ENCODE measurements around the gene SELENON. TPM values are rescaled to one million over a fixed set of nuclear protein-coding genes. Genes with fewer than 3 reads are reported as not detected.

SELENON gene
- total and polyA plus RNA-seq, 2 of the 13 experiments (the other 11 are each of a cell fraction or from before 2014, with no cell fraction given) = 3.8 to 8.0 TPM

GRCh38 chr1:25826571-25826970 lies 26.6 kb downstream of the SELENON start:
- WGBS (ENCODE audit: low lambda C conversion rate) = 97% methylated on average over 6 of the region's 10 CpGs
- peaks cover 12% of the 10 kb centered on the region for H3K79me2 ChIP-seq (ENCODE audit: insufficient read depth, low read length)
- no peak for TF ChIP-seq ZNF747 (CRISPR knock-in tag; IDR thresholded peaks at IDR 0.05; ENCODE audit: borderline replicate concordance)
- TF ChIP-seq NFATC3 (CRISPR knock-in tag; IDR thresholded peaks at IDR 0.05) = no peak
- no peak for TF ChIP-seq EEA1 (CRISPR knock-in tag; IDR thresholded peaks at IDR 0.05; ENCODE audit: borderline replicate concordance)
- no peak for TF ChIP-seq ZSCAN12 (CRISPR knock-in tag; IDR thresholded peaks at IDR 0.05)
- TF ChIP-seq ZBTB43 (CRISPR knock-in tag; conservative IDR thresholded peaks at IDR 0.05) = no peak
- no peak for TF ChIP-seq NFIC (IDR thresholded peaks at IDR 0.05; ENCODE audit: low read length)
- FAIRE-seq = no peak
- ChIA-PET CTCF (ENCODE audit: low intra/inter-chr PET ratio, low total read pairs) (no interaction called here), POLR2A (no interaction called here)
- no peak overlapping the region for H3K4me3 ChIP-seq (replicated peaks in 1 of 3; ENCODE audit: insufficient read depth in 1 of 3, low read depth in 2 of 3, low read length in 3 of 3)
- H4K20me1 ChIP-seq (ENCODE audit: insufficient read depth, low read length) = peaks cover 5% of the 10 kb centered on the region
- H3K9me3 ChIP-seq (ENCODE audit: low read length) = no peaks in the 10 kb centered on the region
- intact Hi-C loops (cut with micrococcal nuclease; ENCODE audit: unreplicated experiment) (no loop called here), in situ Hi-C loops (cut with HindIII; ENCODE audit: extremely low pct_ligation_motif_present, low pct_unique_long_range_greater_than_20kb) (loop anchor here (10.0 kb wide), 1 partner anchor 168 kb away; the partner anchor contains the start of gene PAFAH2)
- no peak overlapping the region for H3K4me2 ChIP-seq (ENCODE audit: low read depth, low read length)
- ATAC-seq = no peak
- peaks cover 24 to 61% of the 10 kb centered on the region in 2 experiments for H3K36me3 ChIP-seq (replicated peaks in 1 of 2; ENCODE audit: control insufficient read depth in 1 of 2, insufficient read depth in 2 of 2, low read length in 2 of 2)
- H3K27ac ChIP-seq (ENCODE audit: extremely low read length, insufficient read depth, low read length) = no peak overlapping the region
- no peak overlapping the region for H3K9ac ChIP-seq (ENCODE audit: insufficient read depth, low read depth, low read length)
- peaks cover 24% of the 10 kb centered on the region for H3K4me1 ChIP-seq (ENCODE audit: insufficient read depth, low read length)
- BruUV-seq (replicated peaks) = no TSS peak
- no peaks in the 10 kb centered on the region for H3K27me3 ChIP-seq (ENCODE audit: control insufficient read depth in 1 of 2, insufficient read depth in 2 of 2, low read length in 2 of 2)
- no peak overlapping the region for H2AFZ ChIP-seq (ENCODE audit: low read length)
- DNase-seq (ENCODE audit: low spot score) = no peak

- no peak for ATAC-seq
- ChIA-PET CTCF (ENCODE audit: low intra/inter-chr PET ratio, low total read pairs) (no interaction called here), POLR2A (interaction anchor here (1.2 kb wide), 1 partner anchor 9 kb away, joined by 3 read pairs; the partner anchor contains the start of gene MTFR1L)
- Histone ChIP-seq H3K4me1 (ENCODE audit: insufficient read depth, low read length) (peaks cover 16% of the 10 kb centered on the region), H3K9me3 (ENCODE audit: low read length) (no peaks in the 10 kb centered on the region), H2AFZ (ENCODE audit: low read length) (no peak overlapping the region), H3K36me3 (replicated peaks in 1 of 2; ENCODE audit: control insufficient read depth in 1 of 2, insufficient read depth in 2 of 2, low read length in 2 of 2) (peaks cover 32 to 78% of the 10 kb centered on the region in 2 experiments), H4K20me1 (ENCODE audit: insufficient read depth, low read length) (peaks cover 3% of the 10 kb centered on the region; the same call in 1 of the 2 replicates), H3K79me2 (ENCODE audit: insufficient read depth, low read length) (no peaks in the 10 kb centered on the region), H3K4me2 (ENCODE audit: low read depth, low read length) (no peak overlapping the region), H3K27me3 (ENCODE audit: control insufficient read depth in 1 of 2, insufficient read depth in 2 of 2, low read length in 2 of 2) (no peaks in the 10 kb centered on the region), H3K4me3 (replicated peaks in 1 of 3; ENCODE audit: insufficient read depth in 1 of 3, low read depth in 2 of 3, low read length in 3 of 3) (no peak overlapping the region), H3K9ac (ENCODE audit: insufficient read depth, low read depth, low read length) (no peak overlapping the region), H3K27ac (ENCODE audit: extremely low read length, insufficient read depth, low read length) (no peak overlapping the region)
- in situ Hi-C loops (cut with HindIII; ENCODE audit: extremely low pct_ligation_motif_present, low pct_unique_long_range_greater_than_20kb) = loop anchor here (10.0 kb wide), 1 partner anchor 166 kb away; the partner anchor contains the start of gene PAFAH2
- intact Hi-C loops (cut with micrococcal nuclease; ENCODE audit: unreplicated experiment) = no loop called here
- BruUV-seq (replicated peaks) = no TSS peak
- FAIRE-seq = no peak
- no peak for TF ChIP-seq HNF4A (CRISPR knock-in tag; IDR thresholded peaks at IDR 0.05)
- TF ChIP-seq YY1 (IDR thresholded peaks at IDR 0.05; ENCODE audit: insufficient read depth, insufficient replicate concordance, low read depth, low read length) = no peak
- TF ChIP-seq EEA1 (CRISPR knock-in tag; IDR thresholded peaks at IDR 0.05; ENCODE audit: borderline replicate concordance) = no peak
- DNase-seq (ENCODE audit: low spot score) = no peak
- WGBS (ENCODE audit: low lambda C conversion rate) = 100% methylated on average over 2 of the region's 3 CpGs
Observed at GRCh38 chr1:25828491-25828890, 28.5 kb downstream of the SELENON start.
